GM21447 (cell line): ENCODE data around the gene SDR9C7.
A peak's percentile ranks its signal among the peaks of the same experiment; 100 is the strongest.
"Not testable (repeated sequence)": the region's sequence is repeated elsewhere in the genome, so short reads cannot be mapped to it uniquely, and the experiment has no call there.

Source experiments
- ATAC-seq: cut with Tn5 transposase; IDR thresholded peaks from one replicate; pipeline ENCODE4 v1.9.1; 2021; ENCODE audit not compliant: unreplicated experiment

The SDR9C7 gene

DNA sequence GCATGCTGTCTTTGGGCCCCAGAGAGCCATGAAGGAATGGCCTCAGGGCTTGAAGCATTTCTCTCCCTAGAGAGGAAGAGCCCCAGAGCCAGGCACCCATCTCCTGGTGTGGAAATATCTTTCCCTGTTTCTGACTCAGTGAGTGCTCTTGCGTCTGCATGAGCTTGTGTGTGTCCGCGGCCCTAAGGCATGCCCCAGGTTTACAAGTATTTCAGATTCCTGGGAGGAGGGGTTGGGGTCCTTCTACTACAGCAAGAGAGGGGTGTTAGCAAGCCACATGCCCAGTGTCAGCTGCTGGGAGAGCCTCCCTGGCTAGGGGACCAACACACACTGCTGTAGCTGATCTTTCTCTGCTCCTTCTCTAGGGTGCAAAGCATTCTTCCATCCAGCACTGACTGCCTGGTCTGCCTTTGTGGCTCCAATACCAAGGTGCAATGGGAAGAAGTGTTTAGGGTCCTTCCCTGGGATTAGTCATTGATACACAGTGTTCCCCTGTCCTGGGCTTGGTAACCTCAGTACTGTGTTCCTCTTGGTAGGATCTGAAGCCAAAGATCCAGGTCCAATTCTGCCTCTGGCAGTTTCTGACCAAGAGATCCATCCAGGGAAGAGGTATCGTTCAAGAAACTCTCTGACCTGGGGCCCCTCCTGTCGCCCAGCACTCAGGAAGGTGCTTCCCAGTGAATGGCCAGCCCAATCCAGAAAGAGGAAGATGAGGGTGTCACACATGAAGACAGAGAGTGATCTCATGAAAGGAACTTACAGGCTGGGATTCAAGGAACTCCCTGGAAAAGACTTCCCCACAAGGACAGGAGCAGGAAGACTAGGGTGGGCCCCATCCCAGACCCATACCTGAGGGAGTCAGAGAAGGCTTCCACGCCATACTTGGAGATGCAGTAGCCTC, 20.1 kb upstream of the SDR9C7 start:
- no peak for ATAC-seq

DNA sequence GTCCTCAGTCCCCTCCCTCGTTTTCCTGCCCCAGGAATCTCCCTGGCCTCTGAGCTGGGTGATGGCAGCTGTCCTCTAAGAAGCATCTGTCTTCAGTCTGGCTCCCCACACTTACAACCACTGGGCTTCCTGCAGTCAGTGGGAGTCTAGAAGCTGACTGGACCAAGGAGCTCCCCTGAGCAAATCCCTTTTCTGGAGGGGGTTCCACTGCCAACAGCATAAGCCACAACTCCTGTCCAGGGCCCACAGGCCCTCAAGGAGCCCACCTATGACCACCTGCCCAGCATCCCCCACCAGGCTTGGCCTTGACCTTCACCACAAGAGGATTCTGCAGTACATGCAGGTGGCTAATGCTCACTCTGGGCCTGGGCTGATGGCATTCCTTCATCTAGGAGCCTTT, 19.1 kb upstream of the SDR9C7 start:
- ATAC-seq: no peak

DNA sequence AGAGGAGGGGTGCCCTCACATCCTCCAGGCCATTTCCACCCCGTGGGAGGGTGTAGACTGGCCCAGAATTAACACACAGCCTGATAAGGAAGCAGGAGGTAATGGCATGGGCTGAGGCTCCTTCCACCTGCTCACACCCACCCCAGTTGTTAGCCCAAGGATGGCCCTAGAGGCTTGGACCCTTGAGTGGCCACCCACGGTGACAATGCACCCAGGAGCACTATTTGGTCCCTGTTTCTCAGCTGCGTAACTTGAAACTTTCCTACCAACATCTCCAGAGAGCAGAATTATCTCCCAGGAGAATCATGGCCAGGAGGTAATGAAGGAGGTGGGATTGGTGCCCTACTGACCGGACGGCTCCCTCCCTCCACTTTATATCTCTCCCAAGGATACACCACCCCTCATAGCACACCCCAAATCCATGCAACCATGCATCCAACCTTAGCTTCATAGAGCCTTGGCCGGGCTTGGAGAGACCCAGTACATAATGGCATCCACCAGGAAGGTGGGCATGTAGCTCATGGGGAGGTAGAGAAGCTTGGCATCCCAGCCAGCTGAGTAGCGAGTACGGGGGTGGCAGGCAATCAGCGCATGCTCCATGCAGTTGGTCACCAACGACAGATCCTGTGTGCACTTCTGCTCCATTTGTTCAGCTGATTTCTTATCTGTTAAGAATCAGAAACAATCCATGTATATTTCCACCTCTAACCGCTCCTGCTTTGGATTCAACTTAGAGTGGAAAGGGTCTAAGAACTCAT, 17.6 kb upstream of the SDR9C7 start:
- ATAC-seq: no peak

DNA sequence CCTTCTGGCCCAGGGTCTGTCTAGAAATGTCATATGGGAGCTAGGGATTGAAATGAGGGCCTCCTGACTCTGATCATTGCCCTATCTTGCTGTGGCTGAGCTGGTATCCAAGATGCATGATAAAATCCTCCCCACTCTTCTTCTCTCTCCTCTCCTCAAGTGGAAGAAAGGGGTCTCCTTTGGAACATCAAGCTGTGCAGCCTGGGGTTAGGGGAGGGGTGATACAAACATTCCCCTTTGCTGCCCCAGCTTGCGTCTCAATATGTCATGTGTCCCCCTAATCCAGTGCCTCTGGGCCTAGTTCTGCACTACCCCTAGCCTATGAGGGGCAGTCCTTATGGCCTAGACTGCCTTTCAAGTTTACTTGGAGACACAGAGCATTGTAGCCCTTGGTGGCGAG, 14.7 kb upstream of the SDR9C7 start:
- no peak for ATAC-seq

DNA sequence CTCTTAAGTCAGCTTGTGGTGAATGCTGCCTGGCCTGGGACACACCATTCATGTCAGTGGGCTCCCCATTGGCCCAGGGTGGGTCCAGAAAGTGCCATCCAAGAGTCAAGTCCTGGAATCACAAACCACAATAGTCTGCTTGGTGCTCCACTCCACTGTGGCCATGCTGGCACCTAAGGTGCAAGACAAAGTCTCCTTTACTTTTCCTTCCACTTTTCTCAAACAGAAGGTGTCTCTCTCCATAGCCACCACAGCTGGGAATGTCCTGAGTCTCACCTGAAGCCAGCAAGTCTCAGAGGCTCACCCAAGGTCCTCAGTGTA, 14.2 kb upstream of the SDR9C7 start:
- ATAC-seq: no peak

DNA sequence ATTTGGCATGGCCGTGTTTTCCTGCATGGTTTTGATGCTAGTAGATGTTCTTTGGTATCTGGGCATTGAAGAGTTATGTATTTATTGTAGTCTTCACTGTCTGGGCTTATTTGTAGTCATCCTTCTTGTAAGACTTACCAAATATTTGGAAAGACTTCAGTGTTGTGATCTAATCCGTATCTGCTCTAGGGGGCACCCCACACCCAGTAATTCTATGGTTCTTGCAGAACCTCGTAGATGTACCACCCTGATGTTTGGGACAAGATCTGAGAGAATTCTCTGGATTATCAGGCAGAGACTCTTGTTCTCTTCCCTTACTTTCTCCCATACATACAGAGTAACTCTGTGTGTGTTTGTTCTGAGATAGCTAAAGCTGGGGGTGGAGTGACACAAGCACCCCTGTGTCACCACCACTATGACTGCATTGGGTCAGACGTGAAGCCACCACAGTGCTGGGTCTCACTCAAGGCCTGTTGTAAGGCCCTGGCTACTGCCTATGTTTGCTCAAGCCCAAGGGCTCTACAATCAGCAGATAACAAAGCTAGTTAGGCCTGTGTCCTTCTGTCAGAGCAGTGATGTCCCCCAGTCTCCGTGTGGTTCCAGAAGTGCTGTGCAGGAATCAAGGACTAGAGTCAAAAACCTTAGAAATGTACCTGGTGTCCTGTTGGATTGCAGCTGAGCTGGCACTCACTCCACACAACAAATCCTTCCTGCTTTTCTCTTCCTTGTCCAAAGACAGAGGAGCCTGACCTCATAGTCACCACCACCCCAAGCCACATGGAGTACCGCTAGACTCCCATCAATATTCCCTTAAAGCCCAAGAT, 13.6 kb upstream of the SDR9C7 start:
- ATAC-seq: no peak

DNA sequence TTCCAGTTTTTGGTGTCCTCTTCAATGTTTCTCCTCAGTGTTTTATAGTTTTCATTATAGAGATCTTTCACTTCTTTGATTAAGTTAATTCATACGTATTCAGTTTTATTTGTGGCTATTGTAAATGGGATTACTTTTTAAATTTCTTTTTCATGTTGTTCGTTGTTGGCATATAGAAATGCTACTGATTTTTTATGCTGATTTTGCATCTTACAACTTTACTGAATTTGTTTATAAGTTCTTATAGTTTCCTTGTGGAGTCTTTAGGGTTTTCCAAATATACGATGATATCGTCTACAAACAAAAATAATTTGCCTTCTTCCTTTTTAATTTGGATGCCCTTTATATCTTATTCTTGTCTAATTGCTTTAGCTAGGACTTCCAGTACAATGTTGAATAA, 9.7 kb upstream of the SDR9C7 start:
- no peak for ATAC-seq

DNA sequence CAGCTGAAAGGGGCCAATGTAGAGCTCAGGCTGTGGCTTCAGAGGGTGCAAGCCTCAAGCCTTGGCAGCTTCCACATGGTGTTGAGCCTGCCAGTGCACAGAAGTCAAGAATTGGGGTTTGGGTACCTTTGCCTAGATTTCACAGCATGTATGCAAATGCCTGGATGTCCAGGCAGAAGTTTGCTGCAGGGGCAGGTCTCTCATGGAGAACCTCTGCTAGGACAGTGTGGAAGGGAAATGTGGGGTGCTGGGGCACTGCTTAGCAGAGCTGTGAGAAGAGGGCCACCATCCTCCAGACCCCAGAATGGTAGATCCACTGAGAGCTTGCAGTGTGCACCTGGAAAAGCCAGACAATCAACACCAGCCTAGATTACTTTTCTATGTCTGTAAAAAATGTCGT, 9.2 kb upstream of the SDR9C7 start:
- ATAC-seq: not testable (repeated sequence)

DNA sequence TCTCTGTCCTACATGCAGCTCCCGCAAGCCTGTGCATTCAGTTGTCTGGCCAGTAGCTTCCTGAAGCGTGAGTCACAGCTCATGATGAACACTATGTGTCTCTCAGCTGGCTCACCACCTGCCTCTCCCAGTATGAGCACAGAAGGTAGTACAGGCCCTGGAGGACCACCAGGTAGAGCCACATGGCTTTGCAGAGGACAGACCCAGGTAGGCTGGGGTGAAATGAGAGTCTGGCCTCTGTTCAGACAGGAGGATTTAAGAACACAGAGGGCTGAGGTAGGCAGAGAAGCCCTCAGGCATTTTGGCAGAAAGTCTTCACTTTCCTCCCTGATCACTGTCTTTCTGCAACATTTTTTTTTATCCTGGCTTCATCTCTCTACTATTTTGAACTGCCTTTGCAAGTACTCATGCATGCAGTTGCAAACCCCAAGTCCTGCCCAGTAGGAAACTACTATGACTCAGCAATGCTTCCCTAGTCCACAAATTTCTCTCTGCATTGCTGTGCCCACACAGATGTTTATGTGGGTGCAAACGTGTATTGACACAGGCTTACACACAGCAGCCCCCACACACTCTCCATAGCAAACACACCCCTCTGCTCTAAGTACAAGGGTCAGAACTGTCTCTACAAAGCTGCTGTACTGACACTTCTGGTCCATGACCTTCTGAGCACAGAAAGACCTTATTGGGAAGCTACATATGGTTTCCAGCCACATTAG, 7.2 kb upstream of the SDR9C7 start:
- ATAC-seq: peak; percentile 74

DNA sequence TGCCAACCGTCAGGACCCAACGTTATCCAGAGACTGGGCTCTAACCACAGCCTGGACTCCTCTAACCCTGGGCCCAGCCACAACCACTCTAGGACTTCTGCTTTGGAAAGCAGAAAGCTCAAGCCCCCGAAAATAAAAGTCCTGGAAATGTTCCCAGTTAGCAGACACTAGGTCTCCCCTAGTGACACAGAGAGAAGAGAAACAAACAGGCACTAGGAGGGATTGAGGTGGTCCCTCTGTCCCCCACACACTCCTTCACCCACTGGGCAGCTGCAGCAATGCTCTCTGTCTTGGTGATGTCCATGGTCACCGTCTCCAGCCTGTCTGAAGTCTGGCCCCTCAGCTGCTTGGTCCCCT, 6.7 kb upstream of the SDR9C7 start:
- not testable (repeated sequence) for ATAC-seq

DNA sequence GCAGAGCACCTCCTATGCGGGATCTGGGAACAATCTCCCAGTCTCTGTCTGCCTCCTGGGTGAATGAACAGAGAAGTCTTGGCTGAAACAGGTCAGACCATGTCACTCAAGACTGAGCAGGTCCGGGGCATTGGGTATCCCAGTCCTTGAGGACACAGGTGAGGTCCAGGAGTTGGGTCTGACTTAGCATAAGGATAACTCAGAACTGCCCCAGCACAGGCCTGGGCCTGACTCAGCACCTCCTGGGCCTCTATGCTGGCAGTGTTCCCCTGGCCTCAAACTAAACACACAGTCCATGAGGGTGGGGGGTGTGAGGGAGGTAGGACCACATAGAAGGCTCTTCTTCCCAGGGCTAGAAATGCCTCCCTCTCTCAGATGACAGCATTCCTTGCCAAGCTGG, 1.5 kb upstream of the SDR9C7 start:
- ATAC-seq: no peak

DNA sequence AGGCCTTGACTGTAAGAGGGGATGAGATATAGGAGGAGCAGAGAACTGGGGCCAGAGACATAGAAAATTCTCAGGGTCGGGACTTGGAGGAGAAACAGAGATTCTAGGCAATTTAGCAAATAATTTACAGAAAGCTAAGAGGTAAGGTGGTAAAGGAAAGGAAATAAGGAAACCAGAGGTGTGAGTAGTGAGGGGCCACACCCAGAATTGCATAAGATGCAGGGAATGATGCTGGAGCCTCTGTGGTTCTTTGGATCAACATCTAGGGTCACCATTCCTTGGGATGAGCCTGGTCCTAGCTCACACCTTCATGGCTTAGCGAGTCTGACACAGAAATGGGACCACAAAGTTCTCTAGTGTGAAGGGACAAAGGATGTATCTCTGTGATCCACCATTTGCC, 949 bp upstream of the SDR9C7 start:
- ATAC-seq: no peak

DNA sequence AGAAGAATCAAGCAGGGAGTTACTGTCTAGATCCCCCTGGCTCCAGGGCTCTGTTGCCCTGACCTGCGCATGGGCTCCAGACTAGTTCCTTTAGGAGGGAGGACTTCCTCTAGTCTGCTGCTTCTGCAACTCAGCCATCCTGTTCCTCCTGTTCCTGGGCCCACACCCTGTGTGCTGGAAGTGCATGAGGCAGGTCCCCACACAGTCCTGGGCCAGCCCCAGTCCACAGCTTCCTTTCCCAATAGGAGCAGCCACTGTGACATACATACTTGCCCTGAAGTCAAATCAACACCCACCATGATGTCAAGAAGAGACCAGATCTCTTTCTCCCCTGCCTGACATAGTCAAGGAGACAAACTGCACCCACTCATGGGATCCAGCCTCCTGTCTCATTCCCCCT, 1.3 kb downstream of the SDR9C7 start:
- no peak for ATAC-seq

DNA sequence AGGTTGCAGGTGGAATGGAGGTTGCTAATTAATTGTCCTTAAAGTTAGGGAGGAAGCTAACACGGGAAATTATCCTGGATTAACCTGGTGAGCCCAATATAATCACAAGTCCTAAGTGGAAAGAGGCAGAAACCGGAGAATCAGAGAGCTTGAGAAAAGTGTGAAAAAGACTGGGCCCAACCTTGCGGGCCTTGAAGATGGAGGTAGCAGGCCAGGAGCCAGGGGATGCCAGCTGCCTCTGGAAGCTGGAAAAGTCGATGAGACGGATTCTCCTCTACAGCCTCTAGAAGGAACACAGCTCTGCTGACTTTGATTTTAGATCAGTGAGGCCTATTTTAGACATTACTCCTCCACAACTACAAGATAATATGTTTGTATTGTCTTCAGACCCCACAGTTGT, 2.1 kb downstream of the SDR9C7 start:
- ATAC-seq: no peak

DNA sequence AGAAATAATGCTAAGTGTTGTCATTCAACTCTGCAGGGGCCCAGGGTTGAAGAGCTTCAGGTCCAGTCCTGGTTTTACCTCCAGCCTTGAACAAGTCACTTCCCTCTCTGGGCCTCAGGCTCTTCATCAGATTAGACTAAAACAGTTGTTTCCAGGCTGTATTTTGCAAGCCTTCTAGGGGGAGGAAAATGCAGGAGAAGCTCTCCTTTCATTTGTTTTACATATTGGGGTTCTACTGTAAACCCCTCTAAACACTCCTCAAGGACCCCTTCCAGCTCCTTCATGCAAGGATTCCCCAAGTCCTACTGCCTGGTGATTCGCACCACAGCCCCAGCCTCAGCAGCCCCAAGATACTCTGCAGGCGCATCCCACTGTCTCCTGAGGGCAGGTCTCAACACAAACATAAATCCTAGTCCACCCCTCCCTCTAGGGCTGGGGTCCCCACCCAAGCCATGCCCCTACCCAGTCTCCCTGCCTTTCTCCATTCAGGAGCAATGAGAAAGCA, 2.7 kb downstream of the SDR9C7 start:
- no peak for ATAC-seq

DNA sequence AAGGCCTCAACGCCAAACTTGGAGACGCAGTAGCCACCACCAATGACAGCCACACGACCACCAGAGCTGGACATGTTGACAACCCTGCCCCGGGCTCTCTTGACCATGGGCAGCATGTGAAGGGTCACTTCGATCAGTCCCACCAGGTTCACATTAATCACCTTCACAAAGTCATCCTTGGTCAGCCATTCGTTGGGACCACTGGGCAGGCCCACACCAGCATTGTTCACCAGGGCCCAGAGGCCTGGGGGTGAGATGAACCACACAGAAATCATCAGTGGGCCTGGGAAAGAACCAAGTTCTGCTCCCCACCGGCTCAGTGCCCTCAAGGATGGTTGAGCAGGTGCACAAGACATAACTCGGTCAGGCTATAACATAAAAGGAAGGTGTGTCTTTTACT, 4.0 kb downstream of the SDR9C7 start:
- no peak for ATAC-seq

DNA sequence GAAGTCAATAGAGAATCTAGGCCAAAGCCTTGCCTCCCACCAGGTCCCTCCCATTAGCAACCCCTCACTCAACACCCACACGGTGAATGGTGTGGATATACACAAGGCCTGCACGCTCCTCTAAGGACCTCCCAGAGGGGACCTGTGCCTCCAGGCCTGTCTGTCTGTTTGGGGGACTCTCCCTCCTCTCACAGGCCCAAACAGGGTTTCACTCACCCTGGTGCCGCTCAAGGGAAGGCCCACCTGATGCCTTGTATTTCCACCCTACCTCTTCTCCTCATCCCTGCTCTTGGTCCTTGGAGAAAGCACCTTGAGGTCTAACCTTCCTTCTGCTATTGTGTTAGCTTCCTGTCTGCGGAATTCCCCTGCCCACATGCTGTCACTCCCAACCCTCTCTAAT, 4.4 kb downstream of the SDR9C7 start:
- no peak for ATAC-seq

DNA sequence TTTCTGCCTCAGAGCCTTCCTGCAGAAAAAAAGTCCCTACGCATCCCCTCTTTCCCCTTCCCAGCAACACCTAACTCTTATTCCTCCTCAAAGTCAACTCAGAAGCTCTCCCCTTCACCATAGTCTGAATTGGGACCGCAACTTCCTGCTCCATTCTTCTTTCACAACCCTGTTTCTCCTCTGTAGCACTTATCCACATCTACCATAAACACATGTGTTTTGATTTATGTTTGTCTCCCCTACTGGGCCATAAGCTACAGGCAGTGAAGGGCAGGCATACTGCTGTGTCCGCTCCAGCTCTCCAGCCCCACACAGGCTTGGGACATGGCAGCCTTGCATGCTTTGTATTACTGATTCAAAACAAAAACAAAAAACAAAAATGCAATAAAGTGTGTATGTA, 5.9 kb downstream of the SDR9C7 start:
- no peak for ATAC-seq

DNA sequence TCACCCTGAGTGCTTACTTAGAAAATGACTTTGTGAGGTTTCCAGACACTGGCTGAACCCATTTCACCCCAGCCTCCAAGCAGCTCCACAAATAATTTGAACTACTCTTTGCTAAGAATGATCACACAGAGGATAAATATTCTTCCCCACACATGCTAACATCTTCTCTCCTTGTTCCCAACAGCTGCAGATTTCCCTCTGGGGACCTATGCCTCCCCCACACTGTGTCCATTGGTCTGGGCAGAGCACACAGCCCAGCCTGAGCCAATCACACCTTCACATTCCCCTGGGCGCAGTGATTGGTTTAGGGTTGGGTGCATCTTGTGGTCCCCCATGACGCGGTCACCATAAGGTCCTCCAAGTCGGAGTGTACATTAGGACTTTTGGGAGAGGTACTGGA, 6.9 kb downstream of the SDR9C7 start:
- ATAC-seq: no peak

DNA sequence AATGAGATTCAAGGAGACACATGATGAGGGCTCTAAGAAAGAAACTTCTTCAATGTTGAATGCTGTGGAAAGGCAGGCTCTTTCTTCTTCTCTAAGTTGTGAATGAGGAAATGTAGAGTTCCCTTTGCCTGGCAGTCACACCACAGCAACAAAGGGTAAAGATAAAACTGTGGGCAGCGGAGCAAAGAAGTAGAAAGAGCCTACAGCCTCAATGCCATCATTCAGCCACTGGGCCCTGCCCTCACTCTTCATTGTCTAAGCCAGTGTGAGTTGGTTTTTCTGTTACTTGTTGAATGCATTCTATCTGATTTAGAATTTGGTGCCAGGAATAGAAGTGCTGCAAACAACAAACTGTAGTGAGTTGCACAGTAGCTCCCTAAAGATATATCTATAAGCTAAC, 12.2 kb downstream of the SDR9C7 start:
- no peak for ATAC-seq

DNA sequence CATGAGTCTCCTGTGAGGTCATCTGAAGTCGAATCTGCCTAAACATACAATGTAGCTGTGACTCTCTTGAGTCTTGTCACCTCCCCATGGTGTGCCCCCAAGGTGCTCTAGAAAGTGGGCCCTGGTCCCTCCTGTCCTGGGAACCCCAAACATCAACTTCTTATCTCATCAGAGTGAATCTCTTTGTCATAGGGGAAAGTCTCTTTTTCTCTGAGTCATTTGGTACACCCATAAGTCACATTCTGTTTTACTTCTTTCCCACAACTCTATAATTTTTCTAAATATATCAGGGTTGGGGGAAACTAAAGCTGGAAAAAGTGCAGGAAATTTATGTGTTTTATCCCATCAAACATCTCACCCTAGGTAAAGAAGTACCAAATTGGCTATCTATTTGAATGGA, 12.9 kb downstream of the SDR9C7 start:
- no peak for ATAC-seq
